ENCODE measurements around the gene DIAPH2. TPM values are rescaled to one million over a fixed set of nuclear protein-coding genes. Genes with fewer than 3 reads are reported as not detected.
A peak's percentile ranks its signal among the peaks of the same experiment; 100 is the strongest.

The DIAPH2 gene
- total RNA-seq, 4 donors from 2014 or later: 41.8 to 64.5 (median 54.5) TPM

DNA sequence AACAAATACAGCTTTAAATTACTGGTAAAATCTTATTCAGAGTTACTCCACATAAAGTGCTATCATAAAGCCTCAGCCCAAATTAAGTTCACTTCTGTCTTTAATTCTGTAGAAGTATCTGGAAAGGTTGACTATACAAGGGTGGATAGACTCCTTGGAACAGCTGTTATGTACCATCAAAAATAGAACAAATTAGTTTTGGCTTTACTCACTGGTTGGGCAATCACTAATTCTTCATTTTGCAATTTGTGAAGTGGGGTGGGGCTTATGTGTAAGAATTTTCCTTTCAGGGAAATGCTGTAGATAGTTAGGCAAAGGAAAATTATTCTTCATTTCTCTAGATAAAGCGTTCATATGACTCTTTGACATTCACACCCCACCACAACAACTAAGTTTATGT lies 7.8 kb downstream of the DIAPH2 start:
- Histone ChIP-seq H3K9me3 (no peaks in the 10 kb centered on the region), H3K27me3 (no peaks in the 10 kb centered on the region), H3K36me3 (no peaks in the 10 kb centered on the region), H3K27ac (replicated peaks in 1 of 4) (peak overlapping the region in 2 of 4 donors; percentile 36 to 45), H3K4me1 (peaks cover 0 to 51% (median 31%) of the 10 kb centered on the region in 4 donors), H3K4me3 (no peak overlapping the region)
- 74% methylated on average over 1 of the region's 1 CpG for WGBS
- TF ChIP-seq POLR2AphosphoS5 (IDR thresholded peaks at IDR 0.05) (no peak), CTCF (IDR thresholded peaks at IDR 0.05) (no peak), EP300 (IDR thresholded peaks at IDR 0.05) (no peak), POLR2A (IDR thresholded peaks at IDR 0.05; ENCODE audit: low read depth) (no peak)
- DNase-seq (ENCODE audit: extremely low spot score): no peak
- intact Hi-C loops (cut with DNase I): no loop called here

GRCh38 chrX:96692890-96693289 lies 8.2 kb downstream of the DIAPH2 start:
- Histone ChIP-seq H3K4me1 (peaks cover 0 to 49% (median 29%) of the 10 kb centered on the region in 4 donors), H3K9me3 (no peaks in the 10 kb centered on the region), H3K27ac (replicated peaks in 1 of 4) (peak overlapping the region in 2 of 4 donors; percentile 36 to 45), H3K36me3 (no peaks in the 10 kb centered on the region), H3K27me3 (no peaks in the 10 kb centered on the region), H3K4me3 (no peak overlapping the region)
- intact Hi-C loops (cut with DNase I): no loop called here
- DNase-seq (ENCODE audit: extremely low spot score): no peak
- no peak for TF ChIP-seq POLR2AphosphoS5 (IDR thresholded peaks at IDR 0.05)
- no peak for TF ChIP-seq EP300 (IDR thresholded peaks at IDR 0.05)
- no peak for TF ChIP-seq POLR2A (IDR thresholded peaks at IDR 0.05; ENCODE audit: low read depth)
- no peak for TF ChIP-seq CTCF (IDR thresholded peaks at IDR 0.05)

- TF ChIP-seq POLR2A (IDR thresholded peaks at IDR 0.05; ENCODE audit: low read depth): no peak
- TF ChIP-seq EP300 (IDR thresholded peaks at IDR 0.05): no peak
- TF ChIP-seq POLR2AphosphoS5 (IDR thresholded peaks at IDR 0.05): no peak
- TF ChIP-seq CTCF (IDR thresholded peaks at IDR 0.05): no peak
- H3K4me3 ChIP-seq: no peak overlapping the region
- DNase-seq (ENCODE audit: extremely low spot score): no peak
- H3K4me1 ChIP-seq: peaks cover 0 to 44% (median 26%) of the 10 kb centered on the region in 4 donors
- WGBS: 88% methylated on average over 6 of the region's 6 CpGs
- H3K9me3 ChIP-seq: no peaks in the 10 kb centered on the region
- H3K27ac ChIP-seq (replicated peaks in 1 of 4): no peak overlapping the region
- intact Hi-C loops (cut with DNase I): no loop called here
- no peaks in the 10 kb centered on the region for H3K36me3 ChIP-seq
- H3K27me3 ChIP-seq: no peaks in the 10 kb centered on the region
These were observed 8.8 kb downstream of the DIAPH2 start for GRCh38 chrX:96693407-96693806.

DNA sequence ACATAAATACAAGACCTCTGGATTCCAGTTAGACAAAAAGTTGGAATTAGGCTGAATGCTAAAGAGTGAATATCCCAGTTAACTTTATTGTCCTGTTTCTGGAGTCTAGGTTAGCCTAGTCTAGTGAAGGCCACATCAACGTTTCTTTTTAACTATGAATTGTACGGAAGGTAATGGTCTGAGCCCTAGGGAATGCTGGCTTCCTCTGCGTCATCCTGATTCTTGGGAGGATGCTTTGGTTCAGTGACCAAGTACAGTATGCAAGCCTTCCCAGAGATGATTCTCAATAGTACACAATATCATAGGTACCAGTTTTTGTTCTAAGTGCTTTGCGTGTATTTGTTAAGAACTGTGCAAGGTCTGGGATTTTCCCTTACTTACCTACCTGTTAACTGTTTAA lies 11.8 kb downstream of the DIAPH2 start:
- H3K9me3 ChIP-seq: no peaks in the 10 kb centered on the region
- no peaks in the 10 kb centered on the region for H3K27me3 ChIP-seq
- H3K27ac ChIP-seq (replicated peaks in 1 of 4): no peak overlapping the region
- H3K36me3 ChIP-seq: no peaks in the 10 kb centered on the region
- intact Hi-C loops (cut with DNase I): no loop called here
- WGBS: 86% methylated on average over 4 of the region's 4 CpGs
- TF ChIP-seq POLR2AphosphoS5 (IDR thresholded peaks at IDR 0.05): no peak
- no peak for TF ChIP-seq POLR2A (IDR thresholded peaks at IDR 0.05; ENCODE audit: low read depth)
- no peak for DNase-seq (ENCODE audit: extremely low spot score)
- no peak overlapping the region for H3K4me3 ChIP-seq
- H3K4me1 ChIP-seq: peaks cover 0 to 17% (median 6%) of the 10 kb centered on the region in 4 donors

- 76% methylated on average over 1 of the region's 1 CpG for WGBS
- intact Hi-C loops (cut with DNase I): no loop called here
- Histone ChIP-seq H3K9me3 (no peaks in the 10 kb centered on the region), H3K27ac (replicated peaks in 1 of 4) (no peak overlapping the region), H3K27me3 (no peaks in the 10 kb centered on the region), H3K4me3 (no peak overlapping the region), H3K36me3 (no peaks in the 10 kb centered on the region), H3K4me1 (peaks cover 0 to 20% (median 6%) of the 10 kb centered on the region in 4 donors)
- TF ChIP-seq POLR2A (IDR thresholded peaks at IDR 0.05; ENCODE audit: low read depth): no peak
- TF ChIP-seq POLR2AphosphoS5 (IDR thresholded peaks at IDR 0.05): no peak
- no peak for TF ChIP-seq CTCF (IDR thresholded peaks at IDR 0.05)
- TF ChIP-seq EP300 (IDR thresholded peaks at IDR 0.05): no peak
- DNase-seq (ENCODE audit: extremely low spot score): no peak
These were observed 16.0 kb downstream of the DIAPH2 start for GRCh38 chrX:96700625-96701024.

Data from esophagus muscularis mucosa (tissue), 4 donors.